Upper lobe of right lung (tissue), 1 donor: ENCODE measurements around the gene WIPF1. TPM values are rescaled to one million over a fixed set of nuclear protein-coding genes. Genes with fewer than 3 reads are reported as not detected.
A peak's percentile ranks its signal among the peaks of the same experiment; 100 is the strongest.

Source experiments
- ATAC-seq: fragments of 200-7000 bp; cut with Tn5 transposase; one replicate; pipeline ENCODE4 v1.9.1; 2020; ENCODE audit warnings: mild to moderate bottlenecking, moderate library complexity
- DNase-seq: peaks from one replicate; pipeline ENCODE4 v3.0.0-alpha.2; 2020
- H3K27ac ChIP-seq: fragments of 200-600 bp; one replicate; pipeline ENCODE4 v1.8.0; 2022
- H3K27me3 ChIP-seq: fragments of 200-600 bp; one replicate; pipeline ENCODE4 v1.8.0; 2022; ENCODE audit warnings: mild to moderate bottlenecking
- H3K36me3 ChIP-seq: fragments of 200-600 bp; one replicate; pipeline ENCODE4 v1.8.0; 2022
- H3K4me1 ChIP-seq: fragments of 200-600 bp; one replicate; pipeline ENCODE4 v1.8.0; 2022
- H3K4me3 ChIP-seq: fragments of 200-600 bp; one replicate; pipeline ENCODE4 v1.8.0; 2022; ENCODE audit warnings: mild to moderate bottlenecking
- H3K9me3 ChIP-seq: fragments of 200-600 bp; one replicate; pipeline ENCODE4 v1.8.0; 2022
- CTCF ChIP-seq: fragments of 200-600 bp; IDR thresholded peaks from one replicate; pipeline ENCODE4 v1.8.0; 2022; ENCODE audit warnings: antibody characterized with exemption
- intact Hi-C: fragments of 100-400 bp; cut with DNase I; formaldehyde crosslinking; loops from one replicate; pipeline ENCODE4 v1.11.0; 2022
- total RNA-seq: library from RNA; stranded (reverse); fragmentation: NEBNext Ultra II Directional; extraction: Animal tissue kit (Norgen Biotek cat#: 25700); gene quantifications from one replicate; pipeline ENCODE4 v1.2.1, GENCODE V29; 2021
- donor health status: DM: no; HTN: yes; CAD: no; lungs with severe emphysema.

Gene WIPF1
- total RNA-seq, 1 donor from 2014 or later: 71.5 TPM

GRCh38 chr2:174577967-174578589 lies 19.5 kb downstream of the WIPF1 start:
- peaks cover 10% of the 10 kb centered on the region for H3K4me1 ChIP-seq
- intact Hi-C loops: loop anchor here (10.0 kb wide), 1 partner anchor 117 kb away; no protein-coding TSS in a partner anchor
- no peaks in the 10 kb centered on the region for H3K9me3 ChIP-seq

GRCh38 chr2:174575124-174575776 lies 22.4 kb downstream of the WIPF1 start:
- ATAC-seq (no peak), DNase-seq (no peak)
- H3K27me3 ChIP-seq: no peaks in the 10 kb centered on the region
- H3K4me3 ChIP-seq: no peak overlapping the region
- peaks cover 80% of the 10 kb centered on the region for H3K36me3 ChIP-seq
- no peak for TF ChIP-seq CTCF
- peaks cover 10% of the 10 kb centered on the region for H3K4me1 ChIP-seq
- H3K27ac ChIP-seq: no peak overlapping the region
- intact Hi-C loops: loop anchor here (10.0 kb wide), 1 partner anchor 120 kb away; no protein-coding TSS in a partner anchor
- H3K9me3 ChIP-seq: no peaks in the 10 kb centered on the region

More at GRCh38 chr2:174577967-174578589, 19.5 kb downstream of the WIPF1 start:
- Histone ChIP-seq H3K36me3 (peaks cover 76% of the 10 kb centered on the region), H3K4me3 (no peak overlapping the region), H3K27ac (no peak overlapping the region), H3K27me3 (no peaks in the 10 kb centered on the region)
- DNase-seq (no peak), ATAC-seq (peak; percentile 54)
- TF ChIP-seq CTCF: peak; percentile 46

- intact Hi-C loops: loop anchor here (10.0 kb wide), 1 partner anchor 120 kb away; no protein-coding TSS in a partner anchor
- TF ChIP-seq CTCF: no peak
- Histone ChIP-seq H3K27ac (no peak overlapping the region), H3K4me1 (peaks cover 10% of the 10 kb centered on the region), H3K27me3 (no peaks in the 10 kb centered on the region), H3K36me3 (peaks cover 74% of the 10 kb centered on the region), H3K9me3 (no peaks in the 10 kb centered on the region), H3K4me3 (no peak overlapping the region)
- ATAC-seq (no peak), DNase-seq (no peak)
These were observed 22.9 kb downstream of the WIPF1 start for GRCh38 chr2:174574657-174575056.

- peaks cover 64% of the 10 kb centered on the region for H3K36me3 ChIP-seq
- peak; percentile 84 for ATAC-seq
These were observed 24.0 kb downstream of the WIPF1 start for GRCh38 chr2:174573621-174574081.

GRCh38 chr2:174572556-174572955 lies 25.0 kb downstream of the WIPF1 start:
- no peaks in the 10 kb centered on the region for H3K27me3 ChIP-seq
- H3K9me3 ChIP-seq: no peaks in the 10 kb centered on the region
- TF ChIP-seq CTCF: no peak
- intact Hi-C loops: loop anchor here (10.0 kb wide), 1 partner anchor 122 kb away; no protein-coding TSS in a partner anchor
- DNase-seq (no peak), ATAC-seq (no peak)
- H3K36me3 ChIP-seq: peaks cover 62% of the 10 kb centered on the region
- H3K27ac ChIP-seq: no peak overlapping the region
- H3K4me3 ChIP-seq: no peak overlapping the region
- peaks cover 10% of the 10 kb centered on the region for H3K4me1 ChIP-seq

More at GRCh38 chr2:174573621-174574081, 24.0 kb downstream of the WIPF1 start:
- Histone ChIP-seq H3K27ac (no peak overlapping the region), H3K27me3 (no peaks in the 10 kb centered on the region), H3K4me1 (peaks cover 10% of the 10 kb centered on the region), H3K4me3 (no peak overlapping the region), H3K9me3 (no peaks in the 10 kb centered on the region)
- intact Hi-C loops: loop anchor here (10.0 kb wide), 1 partner anchor 121 kb away; no protein-coding TSS in a partner anchor
- DNase-seq: peak; percentile 83
- TF ChIP-seq CTCF: no peak
